Endometrial microvascular endothelial cells (primary cell): ENCODE data around the gene RAD9A. TPM values are rescaled to one million over a fixed set of nuclear protein-coding genes. Genes with fewer than 3 reads are reported as not detected.
"Not testable (repeated sequence)": the region's sequence is repeated elsewhere in the genome, so short reads cannot be mapped to it uniquely, and the experiment has no call there.

Experiments
- in situ Hi-C: cut with HindIII; loops from 2 replicates; pipeline ENCODE4 v1.10.0; 2017; ENCODE audit warnings: low sequenced_read_pairs, low pct_unique_long_range_greater_than_20kb; ENCODE audit errors: inconsistent ontology term
- total RNA-seq: library from RNA; depleted of rRNA; stranded (reverse); fragments of >200 nt; gene quantifications from one replicate; pipeline ENCODE4 v1.2.3, GENCODE V29; 2015; ENCODE audit errors: inconsistent ontology term

RAD9A gene
- total RNA-seq, 1 donor from 2014 or later = 9.5 TPM

DNA sequence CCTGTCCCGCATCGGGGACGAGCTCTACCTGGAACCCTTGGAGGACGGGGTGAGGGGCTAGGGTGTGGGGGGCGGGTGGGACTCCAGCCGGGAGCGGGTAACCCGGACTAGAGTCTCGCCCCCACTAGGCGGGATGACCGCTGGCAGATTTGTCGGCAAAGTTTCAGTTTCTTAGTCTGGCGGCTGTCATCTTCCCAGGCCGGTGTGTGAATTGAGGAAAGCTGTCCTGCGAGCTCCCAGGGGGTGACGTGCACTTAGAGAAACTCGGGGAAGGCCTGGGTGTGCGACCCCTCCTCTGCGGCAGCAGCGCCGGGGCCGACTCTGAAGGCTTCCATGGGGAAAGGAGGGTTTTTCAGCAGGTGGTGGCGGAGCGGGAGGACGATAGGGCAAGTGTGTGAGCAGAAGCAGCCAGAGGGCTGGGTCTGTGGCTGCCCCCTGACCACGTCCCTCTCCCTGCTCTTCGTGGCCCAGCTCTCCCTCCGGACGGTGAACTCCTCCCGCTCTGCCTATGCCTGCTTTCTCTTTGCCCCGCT lies 463 bp downstream of the RAD9A start:
- in situ Hi-C loops = no loop called here

DNA sequence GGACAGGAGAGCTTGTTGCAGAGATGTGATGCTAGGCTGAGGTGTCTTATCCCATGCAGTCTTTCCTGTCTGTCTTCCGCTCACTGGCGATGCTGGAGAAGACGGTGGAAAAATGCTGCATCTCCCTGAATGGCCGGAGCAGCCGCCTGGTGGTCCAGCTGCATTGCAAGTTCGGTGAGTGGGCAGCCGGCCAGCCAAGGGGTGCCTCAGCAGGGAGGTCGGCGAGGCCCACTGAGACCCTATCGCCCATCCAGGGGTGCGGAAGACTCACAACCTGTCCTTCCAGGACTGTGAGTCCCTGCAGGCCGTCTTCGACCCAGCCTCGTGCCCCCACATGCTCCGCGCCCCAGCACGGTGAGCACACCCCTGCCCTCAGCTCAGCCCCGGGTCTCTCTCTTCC lies 1.7 kb downstream of the RAD9A start:
- in situ Hi-C loops = no loop called here

DNA sequence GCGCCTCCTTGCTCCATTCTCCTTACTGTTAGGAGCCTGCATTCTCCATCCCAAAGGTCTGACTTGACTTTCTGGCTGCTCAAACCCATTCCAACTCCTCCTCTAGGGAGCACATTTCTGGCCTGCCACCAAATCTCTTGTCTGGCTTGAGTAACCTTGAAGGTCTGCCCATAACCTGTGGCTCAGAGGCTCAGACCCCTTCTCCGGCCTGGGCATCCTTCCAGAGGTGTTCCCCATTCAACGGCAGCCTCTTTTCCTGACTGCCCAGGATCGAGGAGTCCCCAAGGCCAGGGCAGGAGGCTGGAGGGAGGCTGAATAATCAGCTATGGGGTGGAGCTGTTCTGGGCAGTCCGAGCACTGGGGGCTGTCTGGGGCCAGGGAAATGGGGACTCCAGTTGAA lies 2.2 kb downstream of the RAD9A start:
- in situ Hi-C loops = no loop called here

DNA sequence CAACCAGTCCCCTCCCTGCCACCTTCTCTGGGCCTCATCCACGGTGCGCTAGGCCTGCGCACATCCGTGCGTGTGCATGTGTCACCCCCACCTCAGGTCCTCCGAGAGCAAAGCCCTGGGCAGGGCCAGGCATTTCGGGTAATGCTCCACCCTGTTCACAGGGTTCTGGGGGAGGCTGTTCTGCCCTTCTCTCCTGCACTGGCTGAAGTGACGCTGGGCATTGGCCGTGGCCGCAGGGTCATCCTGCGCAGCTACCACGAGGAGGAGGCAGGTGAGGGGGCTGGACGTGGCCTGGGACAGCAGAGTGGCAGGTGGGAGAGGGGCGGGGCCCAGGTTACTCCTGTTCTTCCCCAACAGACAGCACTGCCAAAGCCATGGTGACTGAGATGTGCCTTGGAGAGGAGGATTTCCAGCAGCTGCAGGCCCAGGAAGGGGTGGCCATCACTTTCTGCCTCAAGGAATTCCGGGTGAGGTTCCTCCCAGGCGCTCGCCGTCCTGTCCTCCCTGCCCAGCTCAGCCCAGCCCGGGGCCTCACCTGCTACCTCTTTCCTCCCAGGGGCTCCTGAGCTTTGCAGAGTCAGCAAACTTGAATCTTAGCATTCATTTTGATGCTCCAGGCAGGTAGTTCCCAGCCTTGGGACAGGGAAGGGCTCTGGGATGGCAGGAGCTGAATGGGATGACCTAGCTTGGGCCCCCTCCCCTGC lies 3.9 kb downstream of the RAD9A start:
- in situ Hi-C loops = no loop called here

DNA sequence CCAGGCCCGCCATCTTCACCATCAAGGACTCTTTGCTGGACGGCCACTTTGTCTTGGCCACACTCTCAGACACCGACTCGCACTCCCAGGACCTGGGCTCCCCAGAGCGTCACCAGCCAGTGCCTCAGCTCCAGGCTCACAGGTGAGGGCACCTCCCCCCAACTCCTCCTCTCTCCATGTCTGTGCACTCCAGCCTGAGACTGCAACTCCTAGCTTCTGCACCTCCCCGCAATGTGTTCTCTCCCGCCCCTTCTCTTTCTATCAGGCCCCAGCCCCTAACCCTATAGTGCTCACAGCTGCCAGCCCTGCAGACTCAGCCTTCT lies 4.4 kb downstream of the RAD9A start:
- in situ Hi-C loops = no loop called here

DNA sequence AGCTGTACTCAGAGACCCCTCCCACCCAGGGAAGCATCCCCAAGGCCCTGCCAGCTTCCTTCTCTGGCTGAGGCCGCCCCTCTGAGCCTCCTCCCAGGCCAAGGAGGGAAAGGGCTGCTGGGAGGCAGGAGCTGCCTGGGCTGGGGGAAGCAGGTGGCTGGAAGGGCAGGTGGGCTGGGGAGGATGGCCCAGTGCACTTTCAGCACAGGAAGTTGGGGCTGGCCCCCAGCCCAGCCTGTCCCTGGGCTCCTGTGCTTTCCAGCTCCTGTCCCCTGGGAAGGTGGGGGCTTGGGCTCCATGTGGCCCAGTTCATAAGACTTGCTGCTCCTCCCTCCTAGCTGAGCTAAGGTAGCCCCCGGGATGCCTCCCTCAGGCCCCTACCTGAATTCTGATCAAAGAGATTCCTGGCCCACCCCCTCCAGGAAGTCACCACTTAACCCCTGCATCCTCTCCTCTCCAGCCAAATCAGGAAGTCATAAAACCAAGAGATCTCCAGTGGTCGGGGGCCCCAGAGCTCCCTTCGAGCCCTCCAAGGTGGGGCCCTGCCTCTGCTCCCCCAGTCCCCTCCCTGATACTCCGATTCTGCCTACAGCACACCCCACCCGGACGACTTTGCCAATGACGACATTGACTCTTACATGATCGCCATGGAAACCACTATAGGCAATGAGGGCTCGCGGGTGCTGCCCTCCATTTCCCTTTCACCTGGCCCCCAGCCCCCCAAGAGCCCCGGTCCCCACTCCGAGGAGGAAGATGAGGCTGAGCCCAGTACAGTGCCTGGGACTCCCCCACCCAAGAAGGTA lies 5.0 kb downstream of the RAD9A start:
- in situ Hi-C loops = no loop called here

DNA sequence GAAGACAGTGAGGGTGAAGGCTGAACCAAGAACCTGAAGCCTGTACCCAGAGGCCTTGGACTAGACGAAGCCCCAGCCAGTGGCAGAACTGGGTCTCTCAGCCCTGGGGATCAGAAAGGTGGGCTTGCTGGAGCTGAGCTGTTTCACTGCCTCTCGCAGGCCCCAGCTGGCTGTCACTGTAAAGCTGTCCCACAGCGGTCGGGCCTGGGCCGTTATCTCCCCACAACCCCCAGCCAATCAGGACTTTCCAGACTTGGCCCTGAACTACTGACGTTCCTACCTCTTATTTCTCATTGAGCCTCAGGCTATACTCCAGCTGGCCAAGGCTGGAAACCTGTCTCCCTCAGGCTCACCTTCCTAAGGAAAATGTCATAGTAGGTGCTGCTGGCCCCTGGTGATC lies 5.8 kb downstream of the RAD9A start:
- in situ Hi-C loops = no loop called here

DNA sequence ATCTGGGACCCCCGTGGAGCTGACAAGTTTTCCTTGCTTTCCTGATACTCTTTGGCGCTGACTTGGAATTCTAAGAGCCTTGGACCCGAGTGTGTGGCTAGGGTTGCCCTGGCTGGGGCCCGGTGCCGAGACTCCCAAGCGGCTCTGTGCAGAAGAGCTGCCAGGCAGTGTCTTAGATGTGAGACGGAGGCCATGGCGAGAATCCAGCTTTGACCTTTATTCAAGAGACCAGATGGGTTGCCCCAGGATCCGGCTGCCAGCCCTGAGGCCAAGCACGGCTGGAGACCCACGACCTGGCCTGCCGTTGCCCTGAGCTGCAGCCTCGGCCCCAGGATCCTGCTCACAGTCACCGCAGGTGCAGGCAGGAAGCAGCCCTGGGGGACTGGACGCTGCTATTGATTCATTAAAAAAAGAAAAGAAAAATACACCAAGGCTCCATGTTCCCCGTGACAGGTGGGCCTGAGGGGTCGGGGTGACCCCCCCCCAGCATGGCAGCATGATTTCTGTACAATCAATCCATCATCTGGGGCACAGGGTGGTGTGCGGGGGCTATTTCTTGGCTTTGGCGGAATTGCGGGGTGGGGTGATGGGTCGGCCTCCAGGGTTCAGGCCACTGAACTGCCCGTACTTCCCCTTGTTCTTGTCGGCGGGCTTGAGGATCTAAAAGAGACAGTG lies 6.3 kb downstream of the RAD9A start:
- in situ Hi-C loops = no loop called here

DNA sequence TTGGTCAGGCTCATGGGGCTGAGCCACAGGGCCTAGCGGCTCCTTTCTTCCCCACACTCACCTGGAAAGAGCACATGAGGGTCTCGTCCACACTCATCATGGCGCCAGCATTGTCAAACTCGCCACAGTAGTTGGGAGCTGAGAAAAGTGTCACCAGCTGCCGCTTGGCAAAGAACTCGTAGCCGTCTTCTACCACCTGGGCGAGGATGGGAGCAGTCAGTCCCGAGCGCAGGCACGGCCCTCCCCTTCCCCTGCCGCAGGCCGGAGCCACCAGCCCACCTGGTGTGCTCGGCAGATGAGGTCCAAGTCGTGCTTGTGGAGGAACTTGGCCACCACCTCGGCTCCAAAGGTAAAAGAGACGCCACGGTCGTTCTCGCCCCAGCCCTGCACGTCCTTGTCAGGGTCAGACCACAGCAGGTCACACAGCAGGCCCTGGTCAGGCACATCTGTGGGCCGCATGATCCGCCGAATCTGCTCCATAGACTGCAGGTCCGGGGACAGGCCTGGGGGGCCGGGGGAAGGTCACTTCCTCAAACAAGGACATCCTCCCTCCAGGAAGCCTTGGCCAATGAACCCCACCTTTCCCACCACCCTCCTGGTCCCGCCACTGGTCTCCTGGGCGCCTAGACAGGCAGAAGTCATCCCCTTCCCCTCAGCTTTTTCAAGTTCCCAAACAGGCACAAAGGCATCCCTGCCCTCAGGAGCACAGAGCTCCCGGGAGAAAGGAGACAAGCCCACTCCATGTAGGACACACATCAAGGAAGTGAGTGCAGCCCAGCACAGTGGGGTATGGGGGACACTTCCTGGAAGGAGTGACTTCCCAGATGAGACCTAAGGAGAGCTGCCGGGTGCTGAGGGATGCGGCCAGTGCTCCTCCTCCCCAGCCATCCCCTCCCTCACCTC lies 7.1 kb downstream of the RAD9A start:
- in situ Hi-C loops = no loop called here

DNA sequence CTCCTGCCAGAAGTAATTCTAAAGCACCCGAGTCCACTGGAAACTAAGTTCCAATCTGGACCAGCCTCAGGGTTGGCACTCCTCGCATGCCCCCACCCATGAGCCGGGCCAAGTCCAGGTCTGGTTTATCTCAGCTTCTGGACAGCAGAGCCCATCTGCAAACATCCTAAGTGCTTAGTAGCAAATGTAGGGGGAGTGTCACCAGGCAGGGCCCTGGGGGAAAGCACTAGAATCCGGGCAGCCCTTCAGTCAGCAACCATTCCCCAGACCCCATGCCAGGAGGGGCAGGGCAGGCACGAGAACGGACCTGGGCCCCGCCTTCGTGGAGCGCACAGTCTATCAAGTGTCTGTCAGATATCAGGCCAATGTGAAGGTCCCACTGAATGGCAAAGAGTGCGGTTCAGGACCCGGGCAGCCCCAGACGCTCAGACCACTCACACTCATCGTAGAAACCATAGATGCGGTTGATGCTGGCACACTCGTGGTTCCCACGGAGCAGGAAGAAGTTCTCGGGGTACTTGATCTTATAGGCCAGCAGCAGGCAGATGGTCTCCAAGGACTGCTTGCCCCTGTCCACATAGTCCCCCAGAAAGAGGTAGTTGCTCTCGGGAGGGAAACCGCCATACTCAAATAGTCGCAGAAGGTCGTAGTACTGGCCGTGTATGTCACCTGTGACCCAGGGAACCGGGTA lies 8.6 kb downstream of the RAD9A start:
- in situ Hi-C loops = no loop called here

DNA sequence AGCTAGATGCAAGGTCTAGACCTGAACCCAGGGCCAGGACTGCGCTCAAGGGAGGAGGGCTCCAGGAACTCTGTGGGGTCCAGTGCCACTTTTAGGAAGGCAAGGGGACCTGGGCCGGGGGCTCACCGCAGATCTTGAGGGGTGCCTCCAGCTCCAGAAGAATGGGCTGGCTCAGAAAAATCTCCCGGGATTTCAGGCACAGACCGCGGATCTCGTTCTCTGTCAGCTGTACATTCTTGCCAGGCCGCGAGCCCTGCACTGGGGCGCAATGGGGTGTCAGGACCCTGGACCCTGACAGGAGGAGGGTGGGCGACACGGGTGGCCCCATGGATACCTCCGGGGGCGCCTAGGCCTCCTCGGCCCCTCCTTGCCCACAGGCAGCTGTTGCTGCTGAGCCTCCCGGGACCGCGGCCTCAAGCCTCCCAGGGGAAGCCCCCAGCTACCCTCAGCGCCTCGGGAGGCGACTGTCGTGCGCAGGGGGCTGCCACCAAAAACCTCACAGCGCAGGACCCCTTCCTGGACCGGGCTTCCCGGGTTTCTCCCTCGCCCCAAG lies 9.2 kb downstream of the RAD9A start:
- in situ Hi-C loops = no loop called here

DNA sequence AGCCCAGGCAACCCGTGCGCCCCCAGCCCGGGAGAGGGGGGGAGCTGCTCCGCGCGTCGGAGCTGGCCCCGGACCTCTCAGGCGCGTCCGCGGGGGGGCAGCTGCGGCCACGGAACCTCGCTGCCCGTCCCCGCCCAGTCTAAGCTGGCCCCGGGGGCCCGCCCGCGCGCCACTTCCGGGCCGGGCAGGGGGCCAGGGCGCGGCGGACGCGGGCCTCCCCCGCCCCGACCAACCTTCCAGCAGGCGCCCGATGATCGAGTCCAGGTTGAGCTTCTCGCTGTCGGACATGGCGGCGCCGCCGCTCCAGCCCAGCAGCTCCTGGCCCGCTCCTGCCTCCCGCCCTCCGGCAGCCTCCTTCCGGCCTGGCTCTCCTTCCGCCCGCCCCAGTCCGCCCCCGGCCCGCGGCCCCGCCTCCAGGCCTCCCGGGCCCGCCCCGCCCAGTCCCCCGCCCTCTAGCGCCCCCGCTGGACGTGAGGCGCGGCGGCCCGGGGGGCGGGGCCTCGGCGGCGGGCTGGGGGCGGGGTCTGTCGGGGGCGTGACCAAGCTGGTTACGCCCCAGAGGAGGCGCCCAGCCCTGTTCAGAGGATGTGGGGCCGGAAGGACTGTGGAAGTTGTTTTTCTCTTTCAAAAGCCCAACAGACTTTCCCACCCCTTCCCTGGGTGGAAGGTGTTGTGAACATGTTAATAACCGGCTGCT lies 9.9 kb downstream of the RAD9A start, which contains the start of gene PPP1CA:
PPP1CA (minus strand) TSS at position 364 of the 697 bp plus-strand sequence; CDS start at position 288, 76 bp downstream.
- in situ Hi-C loops = no loop called here

DNA sequence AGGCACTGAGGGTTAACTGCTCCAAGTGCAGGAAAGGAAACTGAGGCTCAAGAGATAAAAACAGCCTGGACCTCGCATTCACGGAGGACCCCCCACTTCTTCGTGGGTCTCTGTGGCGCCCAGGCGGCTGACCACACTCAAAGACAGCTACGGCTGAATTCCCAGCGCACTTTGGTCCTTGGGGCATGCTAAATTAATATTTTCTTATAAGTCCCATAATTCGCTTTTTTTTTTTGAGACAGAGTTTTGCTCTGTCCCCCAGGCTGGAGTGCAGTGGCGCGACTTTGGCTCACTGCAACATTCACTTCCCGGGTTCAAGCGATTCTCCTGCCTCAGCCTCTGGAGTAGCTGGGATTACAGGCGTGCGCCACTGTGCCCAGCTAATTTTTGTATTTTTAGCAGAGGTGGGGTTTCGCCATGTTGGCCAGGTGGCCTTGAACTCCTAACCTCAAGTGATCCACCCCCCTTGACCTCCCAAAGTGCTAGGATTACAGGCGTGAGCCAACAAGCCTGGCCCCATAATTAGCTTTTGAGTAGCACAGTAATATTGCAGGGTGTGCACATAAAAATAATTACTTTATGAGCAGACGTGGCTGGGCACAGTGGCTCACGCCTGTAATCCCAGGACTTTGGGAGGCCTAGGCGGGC lies 10.5 kb downstream of the RAD9A start:
- in situ Hi-C loops = not testable (repeated sequence)

DNA sequence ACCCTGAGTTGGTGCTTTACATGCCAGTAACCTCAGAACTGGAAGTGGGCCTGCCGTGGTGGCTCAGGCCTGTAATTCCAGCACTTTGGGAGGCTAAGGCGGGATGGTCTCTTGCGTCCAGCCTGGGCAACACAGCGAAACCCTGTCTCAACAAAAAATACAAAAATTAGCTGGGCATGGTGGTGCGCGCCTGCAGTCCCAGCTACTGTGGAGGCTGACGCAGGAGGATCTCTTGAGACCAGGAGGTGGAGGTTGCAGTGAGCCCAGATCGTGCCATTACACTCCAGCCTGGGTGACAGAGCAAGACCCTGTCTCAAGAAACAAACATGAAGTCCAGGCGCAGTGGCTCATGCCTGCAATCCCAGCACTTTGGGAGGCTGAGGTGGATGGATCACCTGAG lies 11.3 kb downstream of the RAD9A start:
- in situ Hi-C loops = not testable (repeated sequence)

DNA sequence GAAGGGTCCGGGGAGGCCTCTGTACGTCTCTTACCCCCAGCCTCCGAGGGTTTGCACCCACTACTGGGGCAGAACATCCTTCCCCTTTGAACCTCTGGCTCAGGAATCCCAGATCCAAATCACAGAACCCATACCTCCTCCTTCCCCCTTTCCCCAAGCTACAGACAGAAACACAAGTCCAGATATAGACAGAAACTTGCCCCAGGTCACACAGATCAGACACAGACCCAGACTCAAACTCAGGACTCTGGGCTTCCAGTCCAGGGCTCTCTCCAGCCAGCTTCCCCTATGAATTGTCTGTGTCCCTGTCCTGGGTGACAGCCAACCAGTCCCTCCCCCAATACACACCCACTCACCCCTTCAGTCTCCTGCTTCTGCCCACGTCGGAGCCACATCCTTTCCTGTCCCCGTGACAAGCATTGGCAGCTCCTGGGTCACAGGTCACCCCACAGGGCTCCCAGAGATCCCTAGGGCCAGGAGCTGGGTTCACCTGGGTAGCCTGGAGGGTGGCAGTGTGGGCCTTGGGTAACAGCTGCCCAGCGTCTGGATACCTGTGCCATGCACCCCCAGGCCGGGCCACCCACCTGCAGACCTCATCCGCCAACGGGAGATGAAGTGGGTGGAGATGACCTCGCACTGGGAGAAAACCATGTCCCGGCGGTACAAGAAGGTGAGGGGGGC lies 12.9 kb downstream of the RAD9A start:
- in situ Hi-C loops = no loop called here

DNA sequence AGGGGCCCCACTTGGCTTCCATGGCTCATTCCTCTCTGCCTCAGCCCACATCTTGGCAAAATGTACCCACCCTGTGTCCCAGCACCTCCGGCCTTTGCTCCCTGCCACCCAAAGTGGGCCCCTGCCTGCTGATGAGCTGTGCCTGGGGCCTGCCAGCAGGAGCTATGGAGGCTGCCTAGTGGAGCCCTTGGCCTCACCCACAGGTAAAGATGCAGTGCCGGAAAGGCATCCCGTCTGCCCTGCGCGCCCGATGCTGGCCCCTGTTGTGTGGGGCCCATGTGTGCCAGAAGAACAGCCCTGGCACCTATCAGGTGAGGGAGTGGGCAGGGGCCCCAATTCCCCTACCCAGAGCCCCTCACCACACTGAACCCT lies 13.4 kb downstream of the RAD9A start:
- in situ Hi-C loops = no loop called here
